Right ventricle myocardium superior (tissue), 1 donor: ENCODE data around the gene ANG. TPM values are rescaled to one million over a fixed set of nuclear protein-coding genes. Genes with fewer than 3 reads are reported as not detected.
A peak's percentile ranks its signal among the peaks of the same experiment; 100 is the strongest.
"Not testable (repeated sequence)": the region's sequence is repeated elsewhere in the genome, so short reads cannot be mapped to it uniquely, and the experiment has no call there.

Experiments used
- ATAC-seq: fragments of 200-7000 bp; cut with Tn5 transposase; one replicate; pipeline ENCODE4 v1.9.1; 2020; ENCODE audit warnings: mild to moderate bottlenecking; ENCODE audit not compliant: poor library complexity
- DNase-seq: peaks from one replicate; pipeline ENCODE4 v3.0.0-alpha.2; 2020
- intact Hi-C: fragments of 100-400 bp; cut with DNase I; formaldehyde crosslinking; loops from one replicate; pipeline ENCODE4 v1.11.2; 2022
- total RNA-seq: library from RNA; stranded (reverse); fragmentation: NEBNext Ultra II Directional; extraction: Animal tissue kit (Norgen Biotek cat#: 25700); gene quantifications from one replicate; pipeline ENCODE4 v1.2.1, GENCODE V29; 2021
- donor health status: DM: no; HTN: yes; CAD: no; lungs with severe emphysema.

The ANG gene
- total RNA-seq, 1 donor from 2014 or later: 5.3 TPM

- ATAC-seq, intact Hi-C loops, DNase-seq: not testable (repeated sequence)
These were observed 37.6 kb downstream of the ANG start for GRCh38 chr14:20726121-20726520.

- DNase-seq (no peak), ATAC-seq (no peak)
- intact Hi-C loops: no loop called here
These were observed 38.0 kb downstream of the ANG start for GRCh38 chr14:20726531-20726930.

DNA sequence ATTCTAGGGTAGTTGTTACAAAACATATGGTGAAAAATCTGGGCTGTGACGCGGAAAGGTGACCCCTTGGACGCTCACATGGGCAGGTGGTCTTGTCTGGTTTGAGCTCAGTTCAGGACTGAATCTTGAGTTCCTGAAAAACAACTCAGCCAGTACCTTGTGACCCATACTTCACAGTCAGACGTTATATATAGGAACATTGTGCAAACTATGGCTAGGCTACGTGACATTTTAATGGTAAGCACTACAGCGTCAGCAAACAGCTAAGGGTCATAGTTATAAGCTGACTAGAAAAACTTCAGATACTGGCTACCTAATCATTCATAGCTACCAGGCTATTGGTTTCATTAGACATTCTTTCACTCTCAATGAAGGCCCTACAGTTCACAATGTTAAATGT is 42.3 kb downstream of the ANG start:
- intact Hi-C loops: no loop called here
- ATAC-seq: no peak

DNA sequence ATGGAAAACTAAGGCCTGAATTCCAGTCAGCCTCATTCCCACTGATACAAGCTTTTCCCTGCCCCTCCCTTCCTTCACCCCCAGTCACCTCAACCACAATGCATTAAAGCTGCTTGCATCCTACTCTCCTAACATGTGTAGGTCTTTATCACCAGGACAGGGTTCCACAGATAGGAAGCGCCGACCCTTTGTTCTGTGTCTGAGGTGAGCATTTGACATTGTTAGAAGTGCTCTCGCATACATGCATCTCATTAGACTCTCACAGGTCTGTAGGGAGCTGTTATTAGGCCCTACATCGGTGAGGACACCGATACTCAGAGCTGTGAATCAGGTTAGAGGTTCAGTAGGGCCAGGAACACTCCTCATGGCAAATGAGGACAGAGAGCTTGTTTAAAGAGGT is 43.9 kb downstream of the ANG start:
- no peak for ATAC-seq
- intact Hi-C loops: no loop called here
- no peak for DNase-seq

More for the DNA sequence above, 42.3 kb downstream of the ANG start:
- no peak for DNase-seq

GRCh38 chr14:20732979-20733635 is 44.5 kb downstream of the ANG start:
- no peak for DNase-seq
- intact Hi-C loops: no loop called here
- ATAC-seq: peak; percentile 73

DNA sequence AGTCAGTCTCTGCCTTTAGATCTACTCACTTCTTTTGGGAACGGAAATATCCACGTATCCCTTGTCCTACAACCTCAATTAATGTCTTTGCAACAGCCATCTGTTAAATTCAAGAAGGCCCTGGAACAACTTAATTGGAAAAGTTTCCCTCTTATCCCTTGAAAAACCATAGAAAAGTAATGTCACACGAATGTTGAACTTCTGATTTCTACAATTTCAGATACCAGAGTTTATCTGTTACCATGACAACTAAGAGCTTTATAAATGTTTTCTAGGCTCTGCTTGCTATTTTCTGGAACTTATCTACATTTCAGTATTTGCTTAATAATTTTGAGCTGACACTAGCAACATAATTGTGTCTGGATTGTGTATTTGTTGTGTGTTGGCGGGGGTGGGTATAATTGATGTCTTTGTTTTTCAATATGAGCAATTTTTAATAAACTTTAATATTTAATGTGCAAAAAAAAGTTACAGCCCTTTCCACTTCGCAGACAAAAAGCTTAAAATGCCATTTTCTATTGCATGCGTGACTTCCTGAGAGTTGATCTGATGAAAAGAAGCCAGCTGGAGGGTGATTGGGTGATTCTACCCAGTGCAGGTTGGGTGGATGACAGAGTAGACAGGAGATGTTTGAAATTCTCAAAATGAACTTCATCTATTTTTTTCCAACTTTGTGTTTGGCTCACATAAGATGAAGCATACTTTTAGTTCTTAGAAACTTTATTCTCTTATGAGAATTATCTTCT is 45.3 kb downstream of the ANG start:
- DNase-seq (no peak), ATAC-seq (no peak)
- intact Hi-C loops: no loop called here

GRCh38 chr14:20734430-20734806 is 45.9 kb downstream of the ANG start:
- ATAC-seq (no peak), DNase-seq (no peak)
- intact Hi-C loops: no loop called here

- intact Hi-C loops, DNase-seq, ATAC-seq: not testable (repeated sequence)
These were observed 49.7 kb downstream of the ANG start for GRCh38 chr14:20738292-20738691.

DNA sequence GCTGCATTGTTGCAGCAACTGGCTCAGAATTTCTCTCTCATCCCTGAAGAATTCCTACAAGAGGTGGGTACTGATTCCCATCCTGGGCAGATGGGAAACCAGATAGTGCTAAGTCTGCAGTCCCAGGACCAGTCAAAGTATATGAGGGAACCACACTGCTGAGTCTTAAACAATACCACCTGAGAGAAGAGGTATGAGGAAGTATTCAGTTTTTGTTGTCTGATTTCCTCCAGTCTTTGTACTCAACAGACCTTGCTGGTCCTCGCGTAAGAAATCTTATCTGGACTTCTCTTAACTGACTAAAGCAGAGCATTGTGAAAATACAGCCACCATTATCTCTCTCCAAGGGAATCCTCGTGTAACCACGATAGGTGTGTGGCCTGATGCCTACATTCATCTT is 53.6 kb downstream of the ANG start:
- DNase-seq (no peak), ATAC-seq (no peak)
- intact Hi-C loops: no loop called here

- intact Hi-C loops: no loop called here
- no peak for ATAC-seq
- no peak for DNase-seq
These were observed 55.0 kb downstream of the ANG start for GRCh38 chr14:20743556-20743955.

Other genes with a start within 250 kb of the ANG start
- gene OSGEP, start 234.0 kb upstream of the ANG start, total RNA-seq: 15.6 TPM
- gene APEX1, start 233.5 kb upstream of the ANG start, total RNA-seq: 69.2 TPM
- gene PIP4P1, start 227.3 kb upstream of the ANG start, total RNA-seq: 18.4 TPM
- 6.2 TPM for gene PNP, start 219.4 kb upstream of the ANG start, total RNA-seq
- gene RNASE10, start 183.2 kb upstream of the ANG start, total RNA-seq: 0.32 TPM
- not detected for gene RNASE9, start 127.7 kb upstream of the ANG start, total RNA-seq
- not detected for gene RNASE11, start 100.8 kb upstream of the ANG start, total RNA-seq
- gene RNASE12, start 97.4 kb upstream of the ANG start, total RNA-seq: not detected
- not detected for gene OR6S1, start 47.1 kb upstream of the ANG start, total RNA-seq
- gene RNASE4, start 4.2 kb upstream of the ANG start, total RNA-seq: 9.4 TPM
- gene EDDM3A, start 57.1 kb downstream of the ANG start, total RNA-seq: not detected
- gene EDDM3B, start 79.6 kb downstream of the ANG start, total RNA-seq: not detected
- 6.4 TPM for gene RNASE6, start 92.5 kb downstream of the ANG start, total RNA-seq
- gene RNASE1, start 114.1 kb downstream of the ANG start, total RNA-seq: 317 TPM
- not detected for gene RNASE3, start 202.6 kb downstream of the ANG start, total RNA-seq